Activated CD4-positive, alpha-beta T cell treated with anti-CD3 and anti-CD28 coated beads, Interleukin-2, amount 10 ng/mL, durations not matched to agents 7 days and 5 days (primary cell): ENCODE measurements around the gene MRTFA. TPM values are rescaled to one million over a fixed set of nuclear protein-coding genes. Genes with fewer than 3 reads are reported as not detected.
A peak's percentile ranks its signal among the peaks of the same experiment; 100 is the strongest.
"Not testable (repeated sequence)": the region's sequence is repeated elsewhere in the genome, so short reads cannot be mapped to it uniquely, and the experiment has no call there.

Source experiments
- CTCF ChIA-PET: fragments of 350-600 bp; sonication (Branson Sonifier 250); formaldehyde crosslinking; loops from one replicate; lab custom pipeline; 2021; ENCODE audit warnings: antibody characterized with exemption; lab: Charles Lee
- POLR2A ChIA-PET: fragments of 350-600 bp; sonication (Branson Sonifier 250); formaldehyde crosslinking; loops from one replicate; lab custom pipeline; 2021; ENCODE audit warnings: antibody characterized with exemption; lab: Charles Lee
- DNase-seq: peaks from one replicate; pipeline ENCODE4 v3.0.0-alpha.2; 2020
- H3K27ac Mint-ChIP-seq: one replicate; pipeline ENCODE4 v1.8.0; 2021; ENCODE audit warnings: mild to moderate bottlenecking, moderate library complexity, mixed read lengths
- H3K27me3 Mint-ChIP-seq: one replicate; pipeline ENCODE4 v1.8.0; 2021; ENCODE audit warnings: mixed read lengths
- H3K36me3 Mint-ChIP-seq: one replicate; pipeline ENCODE4 v1.8.0; 2021; ENCODE audit warnings: low read depth, mixed read lengths
- H3K4me1 Mint-ChIP-seq: one replicate; pipeline ENCODE4 v1.8.0; 2021; ENCODE audit warnings: mixed read lengths
- H3K4me3 Mint-ChIP-seq: one replicate; pipeline ENCODE4 v1.8.0; 2021; ENCODE audit warnings: mild to moderate bottlenecking, moderate library complexity, mixed read lengths
- H3K9me3 Mint-ChIP-seq: one replicate; pipeline ENCODE4 v1.8.0; 2021; ENCODE audit warnings: mixed read lengths
- total RNA-seq, 2 experiments: library from RNA; stranded (reverse); gene quantifications; one replicate each; pipeline ENCODE4 v1.2.3, GENCODE V29; 2021

The MRTFA gene
- total RNA-seq, 2 experiments from 2014 or later = 61.9 to 71.1 TPM

- ChIA-PET POLR2A (no interaction called here), CTCF (interaction anchor here (0.6 to 0.8 kb wide), 2 partner anchors 16 to 18 kb away, joined by 3 to 6 read pairs; no protein-coding TSS in a partner anchor)
These were observed 129.0 kb downstream of the MRTFA start for GRCh38 chr22:40507491-40507890.

GRCh38 chr22:40506762-40507161 is 129.8 kb downstream of the MRTFA start:
- Mint-ChIP-seq H3K4me3 (no peak overlapping the region), H3K27ac (no peak overlapping the region), H3K36me3 (peaks cover 5% of the 10 kb centered on the region), H3K27me3 (no peaks in the 10 kb centered on the region), H3K4me1 (peaks cover 9% of the 10 kb centered on the region), H3K9me3 (peaks cover 4% of the 10 kb centered on the region)
- ChIA-PET POLR2A (no interaction called here), CTCF (interaction anchor here (0.8 kb wide), 1 partner anchor 18 kb away, joined by 3 read pairs; no protein-coding TSS in a partner anchor)
- no peak for DNase-seq

More at GRCh38 chr22:40507491-40507890, 129.0 kb downstream of the MRTFA start:
- H3K36me3 Mint-ChIP-seq = peaks cover 5% of the 10 kb centered on the region
- H3K27ac Mint-ChIP-seq = no peak overlapping the region
- no peak for DNase-seq
- peaks cover 9% of the 10 kb centered on the region for H3K4me1 Mint-ChIP-seq
- no peak overlapping the region for H3K4me3 Mint-ChIP-seq
- H3K9me3 Mint-ChIP-seq = peaks cover 4% of the 10 kb centered on the region
- no peaks in the 10 kb centered on the region for H3K27me3 Mint-ChIP-seq

- POLR2A ChIA-PET = no interaction called here
- no peak overlapping the region for H3K27ac Mint-ChIP-seq
- H3K4me1 Mint-ChIP-seq = peaks cover 10% of the 10 kb centered on the region
These were observed 132.0 kb downstream of the MRTFA start for GRCh38 chr22:40504285-40505249.

GRCh38 chr22:40502919-40503318 is 133.6 kb downstream of the MRTFA start:
- Mint-ChIP-seq H3K4me1 (peaks cover 15% of the 10 kb centered on the region), H3K9me3 (peaks cover 4% of the 10 kb centered on the region), H3K36me3 (peaks cover 5% of the 10 kb centered on the region), H3K27me3 (no peaks in the 10 kb centered on the region), H3K4me3 (no peak overlapping the region), H3K27ac (no peak overlapping the region)
- CTCF ChIA-PET = interaction anchor here (1.5 kb wide), 1 partner anchor 23 kb away, joined by 5 read pairs; no protein-coding TSS in a partner anchor
- POLR2A ChIA-PET = no interaction called here
- DNase-seq = no peak

More at GRCh38 chr22:40504285-40505249, 132.0 kb downstream of the MRTFA start:
- CTCF ChIA-PET = interaction anchor here (0.6 to 1.5 kb wide), 2 partner anchors 21 to 111 kb away, joined by 5 read pairs; no protein-coding TSS in a partner anchor
- Mint-ChIP-seq H3K36me3 (peaks cover 5% of the 10 kb centered on the region), H3K4me3 (no peak overlapping the region), H3K27me3 (no peaks in the 10 kb centered on the region), H3K9me3 (peaks cover 4% of the 10 kb centered on the region)
- DNase-seq = no peak

- H3K36me3 Mint-ChIP-seq, H3K4me3 Mint-ChIP-seq, CTCF ChIA-PET, H3K27ac Mint-ChIP-seq, POLR2A ChIA-PET, DNase-seq, H3K9me3 Mint-ChIP-seq, H3K27me3 Mint-ChIP-seq: not testable (repeated sequence)
- peaks cover 19% of the 10 kb centered on the region for H3K4me1 Mint-ChIP-seq
These were observed 136.1 kb downstream of the MRTFA start for GRCh38 chr22:40500465-40500786.

- CTCF ChIA-PET = no interaction called here
- POLR2A ChIA-PET = no interaction called here
- Mint-ChIP-seq H3K9me3 (peaks cover 4% of the 10 kb centered on the region), H3K27ac (no peak overlapping the region), H3K4me1 (peaks cover 21% of the 10 kb centered on the region), H3K27me3 (no peaks in the 10 kb centered on the region), H3K36me3 (peaks cover 9% of the 10 kb centered on the region), H3K4me3 (no peak overlapping the region)
- no peak for DNase-seq
These were observed 137.3 kb downstream of the MRTFA start for GRCh38 chr22:40499209-40499623.

GRCh38 chr22:40498420-40499208 is 137.9 kb downstream of the MRTFA start:
- ChIA-PET CTCF (interaction anchor here (1.1 kb wide), 1 partner anchor 299 kb away, joined by 5 read pairs; no protein-coding TSS in a partner anchor), POLR2A (no interaction called here)
- Mint-ChIP-seq H3K9me3 (peaks cover 4% of the 10 kb centered on the region), H3K27me3 (no peaks in the 10 kb centered on the region), H3K27ac (no peak overlapping the region), H3K36me3 (peaks cover 9% of the 10 kb centered on the region), H3K4me3 (no peak overlapping the region), H3K4me1 (peaks cover 22% of the 10 kb centered on the region)
- no peak for DNase-seq

- Mint-ChIP-seq H3K9me3 (no peaks in the 10 kb centered on the region), H3K27ac (no peak overlapping the region), H3K27me3 (no peaks in the 10 kb centered on the region), H3K4me1 (peaks cover 25% of the 10 kb centered on the region), H3K36me3 (peaks cover 4% of the 10 kb centered on the region), H3K4me3 (no peak overlapping the region)
- no peak for DNase-seq
- CTCF ChIA-PET = interaction anchor here (0.9 kb wide), 1 partner anchor 84 kb away, joined by 3 read pairs; no protein-coding TSS in a partner anchor
- POLR2A ChIA-PET = no interaction called here
These were observed 143.1 kb downstream of the MRTFA start for GRCh38 chr22:40493441-40493840.

- DNase-seq = no peak
- Mint-ChIP-seq H3K4me3 (no peak overlapping the region), H3K36me3 (peaks cover 3% of the 10 kb centered on the region), H3K4me1 (peaks cover 31% of the 10 kb centered on the region), H3K9me3 (no peaks in the 10 kb centered on the region), H3K27ac (no peak overlapping the region), H3K27me3 (no peaks in the 10 kb centered on the region)
- POLR2A ChIA-PET = no interaction called here
- CTCF ChIA-PET = interaction anchor here (0.9 kb wide), 1 partner anchor 56 kb away, joined by 4 read pairs; no protein-coding TSS in a partner anchor
These were observed 144.4 kb downstream of the MRTFA start for GRCh38 chr22:40491990-40492631.

GRCh38 chr22:40487663-40488249 is 148.8 kb downstream of the MRTFA start:
- Mint-ChIP-seq H3K27me3 (no peaks in the 10 kb centered on the region), H3K36me3 (peaks cover 5% of the 10 kb centered on the region), H3K4me1 (peaks cover 40% of the 10 kb centered on the region), H3K27ac (no peak overlapping the region), H3K4me3 (no peak overlapping the region), H3K9me3 (no peaks in the 10 kb centered on the region)
- CTCF ChIA-PET = interaction anchor here (0.6 to 2.6 kb wide), 4 partner anchors 17 to 166 kb away, joined by 3 to 8 read pairs (median 3); no protein-coding TSS in a partner anchor
- peak; percentile 24 for DNase-seq
- POLR2A ChIA-PET = no interaction called here

GRCh38 chr22:40486962-40487602 is 149.4 kb downstream of the MRTFA start:
- Mint-ChIP-seq H3K27ac (peak overlapping the region; percentile 20), H3K4me3 (no peak overlapping the region), H3K27me3 (no peaks in the 10 kb centered on the region), H3K9me3 (no peaks in the 10 kb centered on the region), H3K36me3 (peaks cover 5% of the 10 kb centered on the region), H3K4me1 (peaks cover 34% of the 10 kb centered on the region)
- POLR2A ChIA-PET = no interaction called here
- no peak for DNase-seq
- CTCF ChIA-PET = interaction anchor here (0.6 to 2.6 kb wide), 2 partner anchors 50 to 363 kb away, joined by 4 to 8 read pairs; no protein-coding TSS in a partner anchor
